HCT116 (cell line): ENCODE results near the gene SNED1. TPM values are rescaled to one million over a fixed set of nuclear protein-coding genes. Genes with fewer than 3 reads are reported as not detected.

Experiments
- ATAC-seq: fragments of 200-7000 bp; cut with Tn5 transposase; 2 replicates; pipeline ENCODE4 v1.9.1; 2020; ENCODE audit warnings: mild to moderate bottlenecking, moderate library complexity
- BruUV-seq: library from RNA; stranded (reverse); fragments of 400-500 nt; replicated peaks from 2 replicates; lab custom pipeline; 2021; lab: Mats Ljungman, UMichigan
- CTCF ChIA-PET: fragments of 300-600 bp; sonication (Branson Sonifier 250); formaldehyde crosslinking; loops from one replicate; lab custom pipeline; 2021; ENCODE audit warnings: antibody characterized with exemption; lab: Charles Lee
- POLR2A ChIA-PET: fragments of 300-600, 350-600 bp; sonication (Branson Sonifier 250); formaldehyde crosslinking; loops from one replicate; lab custom pipeline; 2021; ENCODE audit warnings: antibody characterized with exemption; lab: Charles Lee
- RAD21 ChIA-PET, 2 experiments: fragments of 300-600 bp; sonication (Branson Sonifier 250); formaldehyde crosslinking; loops; one replicate each; lab custom pipeline; 2023; ENCODE audit warnings: low total read pairs in 2 of 2; ENCODE audit not compliant: uncharacterized antibody in 2 of 2, unreplicated experiment in 2 of 2, low non-redundant PET in 1 of 2; lab: Charles Lee
- DNase-seq: peaks from one replicate; pipeline ENCODE4 v3.0.0-alpha.2; 2010; ENCODE audit warnings: low read depth, low spot score
- H2AFZ ChIP-seq: fragments of 200-600 bp; shearing (Covaris generic), sonication (generic); 2 replicates; pipeline ENCODE4 v1.6.1; 2017; ENCODE audit warnings: low read depth, mixed run types, mixed read lengths, antibody characterized with exemption, low read length; ENCODE audit not compliant: poor library complexity, severe bottlenecking
- H3K27ac ChIP-seq: 2 replicates; pipeline ENCODE4 v1.5.1; 2012; ENCODE audit warnings: low read depth, low read length
- H3K27me3 ChIP-seq: fragments of 200-600 bp; sonication (generic); 2 replicates; pipeline ENCODE4 v1.6.1; 2016; ENCODE audit warnings: mixed run types, low read length, mixed read lengths; ENCODE audit not compliant: insufficient read depth
- H3K36me3 ChIP-seq, 2 experiments: fragments of 200-500 bp in 1 of 2; fragments of 200-600 bp in 1 of 2; sonication (Bioruptor generic) in 1 of 2; sonication (generic) in 1 of 2; 2 replicates each; pipeline versions ENCODE4 v1.5.1 to v1.6.1; 2014 to 2016; ENCODE audit warnings: low read length in 2 of 2, inconsistent platforms in 1 of 2, mixed read lengths in 1 of 2, mixed run types in 1 of 2; ENCODE audit not compliant: insufficient read depth in 2 of 2, control insufficient read depth in 1 of 2
- H3K4me1 ChIP-seq, 2 experiments: fragments of 200-600 bp in 1 of 2; sonication (generic) in 1 of 2; 2 replicates each; pipeline versions ENCODE4 v1.5.1 to v1.6.1; 2012 to 2017; ENCODE audit warnings: low read length in 2 of 2, inconsistent platforms in 1 of 2, mild to moderate bottlenecking in 1 of 2, mixed read lengths in 1 of 2, mixed run types in 1 of 2, moderate library complexity in 1 of 2; ENCODE audit not compliant: insufficient read depth in 2 of 2, control insufficient read depth in 1 of 2
- H3K4me2 ChIP-seq: fragments of 200-600 bp; sonication (generic); 2 replicates; pipeline ENCODE4 v1.6.1; 2017; ENCODE audit warnings: mixed run types, low read length, mixed read lengths
- H3K4me3 ChIP-seq, 2 experiments: fragments of 200-600 bp in 1 of 2; sonication (generic) in 1 of 2; replicated peaks in 1 of 2; 2 replicates each; pipeline ENCODE4 v1.5.1; 2011 to 2016; ENCODE audit warnings: low read length in 2 of 2, control low read depth in 1 of 2, low read depth in 1 of 2, mild to moderate bottlenecking in 1 of 2, mixed read lengths in 1 of 2, mixed run types in 1 of 2
- H3K79me2 ChIP-seq: fragments of 200-600 bp; sonication (generic); 2 replicates; pipeline ENCODE4 v1.6.1; 2017; ENCODE audit warnings: mild to moderate bottlenecking, mixed run types, low read length, moderate library complexity, mixed read lengths; ENCODE audit not compliant: insufficient read depth
- H3K9ac ChIP-seq: fragments of 200-600 bp; sonication (generic); 2 replicates; pipeline ENCODE4 v1.6.1; 2016; ENCODE audit warnings: low read length, mixed read lengths
- H3K9me2 ChIP-seq: fragments of 200-600 bp; sonication (generic), shearing (Covaris generic); 2 replicates; pipeline ENCODE4 v1.6.1; 2017; ENCODE audit warnings: mixed run types, mild to moderate bottlenecking, moderate library complexity; ENCODE audit not compliant: insufficient read depth
- H3K9me3 ChIP-seq, 2 experiments: fragments of 200-500 bp in 1 of 2; fragments of 200-600 bp in 1 of 2; sonication (Bioruptor generic) in 1 of 2; sonication (generic) in 1 of 2; 2 replicates each; pipeline ENCODE4 v1.6.1; 2014 to 2017; ENCODE audit warnings: low read length in 2 of 2, mixed read lengths in 2 of 2, inconsistent platforms in 1 of 2, low read depth in 1 of 2, mild to moderate bottlenecking in 1 of 2, mixed run types in 1 of 2, moderate library complexity in 1 of 2; ENCODE audit not compliant: control insufficient read depth in 1 of 2, insufficient read depth in 1 of 2
- H4K20me1 ChIP-seq: fragments of 200-600 bp; sonication (generic), shearing (Covaris generic); 2 replicates; pipeline ENCODE4 v1.6.1; 2017; ENCODE audit warnings: mixed run types, mild to moderate bottlenecking, moderate library complexity; ENCODE audit not compliant: insufficient read depth
- CBX3 ChIP-seq: IDR thresholded peaks from 2 replicates; pipeline ENCODE4 v1.6.1; 2012; ENCODE audit warnings: low read depth
- CEBPB ChIP-seq: IDR thresholded peaks from 2 replicates; pipeline ENCODE4 v1.6.1; 2012; ENCODE audit warnings: low read depth
- ZFX ChIP-seq: fragments of 450-650 bp; IDR thresholded peaks from 2 replicates; pipeline ENCODE4 v1.6.1; 2017
- intact Hi-C: fragments of 100-400 bp; cut with micrococcal nuclease; formaldehyde crosslinking; loops from 2 replicates; pipeline ENCODE4 v1.10.0; 2022
- total RNA-seq: library from RNA; stranded (reverse); gene quantifications from one replicate; pipeline ENCODE4 v1.2.1, GENCODE V29; 2021; ENCODE audit not compliant: unreplicated experiment
- TF ChIP-seq, protein P1 (sequence below), 3 experiments: fragments of 200-600 bp in 1 of 3; sonication (generic) in 1 of 3; IDR thresholded peaks in 2 of 3; conservative IDR thresholded peaks in 1 of 3; 2 replicates each; pipeline ENCODE4 v1.5.1; 2012 to 2017; ENCODE audit warnings: low read depth in 2 of 3, low read length in 2 of 3, antibody characterized with exemption in 1 of 3, borderline replicate concordance in 1 of 3, control low read depth in 1 of 3, mild to moderate bottlenecking in 1 of 3, mixed read lengths in 1 of 3, mixed run types in 1 of 3, moderate library complexity in 1 of 3; ENCODE audit not compliant: insufficient read depth in 1 of 3
- TF ChIP-seq, protein P2 (sequence below): IDR thresholded peaks from 2 replicates; pipeline ENCODE4 v1.6.1; 2011; ENCODE audit warnings: mild to moderate bottlenecking, low read length, moderate library complexity; ENCODE audit not compliant: insufficient replicate concordance; ENCODE audit errors: extremely low read depth

SNED1 gene
- total RNA-seq, 1 experiment from 2014 or later = 9.6 TPM

DNA sequence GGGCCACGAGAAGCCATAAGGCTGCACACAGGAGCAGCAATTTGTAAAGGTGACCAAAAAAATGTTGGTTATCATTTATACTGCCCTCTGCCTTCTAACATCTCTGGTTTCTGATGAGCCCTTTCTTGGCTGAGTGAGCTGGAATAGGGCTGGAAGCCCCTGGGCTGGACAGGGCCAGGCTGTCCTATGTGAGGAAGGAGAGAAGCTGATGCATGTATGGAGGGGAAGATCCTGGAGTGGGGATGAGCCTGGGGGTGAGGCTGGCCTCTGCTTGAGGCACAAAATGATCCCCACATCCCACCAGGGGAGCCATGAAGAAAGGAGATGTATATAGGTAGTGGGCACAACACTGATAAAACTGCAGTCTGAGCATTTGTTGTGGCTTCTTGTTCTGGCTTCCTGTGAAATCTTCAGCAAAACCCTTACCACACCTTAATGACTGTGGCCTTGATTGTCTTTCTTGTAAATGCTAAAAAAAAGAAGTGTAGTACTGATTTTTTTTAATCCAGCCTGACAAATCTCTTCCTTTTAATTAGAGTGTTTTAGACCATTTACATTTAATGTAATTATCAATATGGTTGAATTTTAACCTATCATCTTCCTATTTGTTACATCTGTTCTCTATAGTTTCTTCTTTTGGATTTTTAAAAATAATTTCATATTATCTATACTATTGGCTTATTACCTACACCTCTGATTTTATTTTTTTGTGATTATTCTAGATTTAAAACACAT is 5.6 kb downstream of the SNED1 start:
- no peak for TF ChIP-seq CEBPB
- TF ChIP-seq ZFX = no peak
- TF ChIP-seq, protein P1, sequence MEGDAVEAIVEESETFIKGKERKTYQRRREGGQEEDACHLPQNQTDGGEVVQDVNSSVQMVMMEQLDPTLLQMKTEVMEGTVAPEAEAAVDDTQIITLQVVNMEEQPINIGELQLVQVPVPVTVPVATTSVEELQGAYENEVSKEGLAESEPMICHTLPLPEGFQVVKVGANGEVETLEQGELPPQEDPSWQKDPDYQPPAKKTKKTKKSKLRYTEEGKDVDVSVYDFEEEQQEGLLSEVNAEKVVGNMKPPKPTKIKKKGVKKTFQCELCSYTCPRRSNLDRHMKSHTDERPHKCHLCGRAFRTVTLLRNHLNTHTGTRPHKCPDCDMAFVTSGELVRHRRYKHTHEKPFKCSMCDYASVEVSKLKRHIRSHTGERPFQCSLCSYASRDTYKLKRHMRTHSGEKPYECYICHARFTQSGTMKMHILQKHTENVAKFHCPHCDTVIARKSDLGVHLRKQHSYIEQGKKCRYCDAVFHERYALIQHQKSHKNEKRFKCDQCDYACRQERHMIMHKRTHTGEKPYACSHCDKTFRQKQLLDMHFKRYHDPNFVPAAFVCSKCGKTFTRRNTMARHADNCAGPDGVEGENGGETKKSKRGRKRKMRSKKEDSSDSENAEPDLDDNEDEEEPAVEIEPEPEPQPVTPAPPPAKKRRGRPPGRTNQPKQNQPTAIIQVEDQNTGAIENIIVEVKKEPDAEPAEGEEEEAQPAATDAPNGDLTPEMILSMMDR (IDR thresholded peaks at IDR 0.05 in 2 of 3, conservative IDR thresholded peaks at IDR 0.05 in 1 of 3; ENCODE audit: borderline replicate concordance in 1 of 3, insufficient read depth in 1 of 3, low read depth in 2 of 3, low read length in 2 of 3) = no peak
- TF ChIP-seq CBX3 = peak; percentile 60; the same call in 1 of the 2 replicates
- TF ChIP-seq, protein P2, sequence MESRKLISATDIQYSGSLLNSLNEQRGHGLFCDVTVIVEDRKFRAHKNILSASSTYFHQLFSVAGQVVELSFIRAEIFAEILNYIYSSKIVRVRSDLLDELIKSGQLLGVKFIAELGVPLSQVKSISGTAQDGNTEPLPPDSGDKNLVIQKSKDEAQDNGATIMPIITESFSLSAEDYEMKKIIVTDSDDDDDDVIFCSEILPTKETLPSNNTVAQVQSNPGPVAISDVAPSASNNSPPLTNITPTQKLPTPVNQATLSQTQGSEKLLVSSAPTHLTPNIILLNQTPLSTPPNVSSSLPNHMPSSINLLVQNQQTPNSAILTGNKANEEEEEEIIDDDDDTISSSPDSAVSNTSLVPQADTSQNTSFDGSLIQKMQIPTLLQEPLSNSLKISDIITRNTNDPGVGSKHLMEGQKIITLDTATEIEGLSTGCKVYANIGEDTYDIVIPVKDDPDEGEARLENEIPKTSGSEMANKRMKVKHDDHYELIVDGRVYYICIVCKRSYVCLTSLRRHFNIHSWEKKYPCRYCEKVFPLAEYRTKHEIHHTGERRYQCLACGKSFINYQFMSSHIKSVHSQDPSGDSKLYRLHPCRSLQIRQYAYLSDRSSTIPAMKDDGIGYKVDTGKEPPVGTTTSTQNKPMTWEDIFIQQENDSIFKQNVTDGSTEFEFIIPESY = no peak
- TF ChIP-seq, all 23 proteins: peak for 1
- ATAC-seq (no peak), DNase-seq (no peak)
- Histone ChIP-seq H3K36me3 (0 out of 4 replicates have a peak, but pooled peaks cover 0 to 7% of the 10 kb centered on the region in 2 experiments), H3K9me2 (no peaks in the 10 kb centered on the region), H3K4me1 (peaks cover 2 to 9% of the 10 kb centered on the region in 2 experiments; a peak in 2 of 4 replicates), H3K9ac (no peak overlapping the region), H3K79me2 (no peaks in the 10 kb centered on the region), H3K27me3 (no peaks in the 10 kb centered on the region), H4K20me1 (no peaks in the 10 kb centered on the region), H3K27ac (no peak overlapping the region), H2AFZ (no peak overlapping the region), H3K9me3 (peaks cover 13 to 14% of the 10 kb centered on the region in 2 experiments; a peak in 2 of 4 replicates), H3K4me2 (no peak overlapping the region), H3K4me3 (no peak overlapping the region)
- no TSS peak for BruUV-seq
- ChIA-PET RAD21 (no interaction called here), POLR2A (no interaction called here), CTCF (no interaction called here)
- intact Hi-C loops = no loop called here
